Stimulated activated CD8-positive, alpha-beta memory T cell treated with anti-CD3 and anti-CD28 coated beads, Interleukin-15, amount 100 ng/mL, for 24 hours (primary cell): Measurements from ENCODE around the gene HOXA7.

Source experiments
- DNase-seq: peaks from one replicate; pipeline ENCODE4 v3.0.0-alpha.2; 2020; ENCODE audit warnings: low read depth

Gene HOXA7

GRCh38 chr7:27118580-27118979 is 37.9 kb downstream of the HOXA7 start:
- no peak for DNase-seq

GRCh38 chr7:27117887-27118491 is 38.5 kb downstream of the HOXA7 start:
- DNase-seq, result no peak

GRCh38 chr7:27116962-27117886 is 39.3 kb downstream of the HOXA7 start:
- no peak for DNase-seq

GRCh38 chr7:27116031-27116961 is 40.2 kb downstream of the HOXA7 start:
- no peak for DNase-seq

- no peak for DNase-seq
Observed at GRCh38 chr7:27115221-27116026, 41.1 kb downstream of the HOXA7 start.

GRCh38 chr7:27114881-27115220 is 41.6 kb downstream of the HOXA7 start:
- no peak for DNase-seq

DNA sequence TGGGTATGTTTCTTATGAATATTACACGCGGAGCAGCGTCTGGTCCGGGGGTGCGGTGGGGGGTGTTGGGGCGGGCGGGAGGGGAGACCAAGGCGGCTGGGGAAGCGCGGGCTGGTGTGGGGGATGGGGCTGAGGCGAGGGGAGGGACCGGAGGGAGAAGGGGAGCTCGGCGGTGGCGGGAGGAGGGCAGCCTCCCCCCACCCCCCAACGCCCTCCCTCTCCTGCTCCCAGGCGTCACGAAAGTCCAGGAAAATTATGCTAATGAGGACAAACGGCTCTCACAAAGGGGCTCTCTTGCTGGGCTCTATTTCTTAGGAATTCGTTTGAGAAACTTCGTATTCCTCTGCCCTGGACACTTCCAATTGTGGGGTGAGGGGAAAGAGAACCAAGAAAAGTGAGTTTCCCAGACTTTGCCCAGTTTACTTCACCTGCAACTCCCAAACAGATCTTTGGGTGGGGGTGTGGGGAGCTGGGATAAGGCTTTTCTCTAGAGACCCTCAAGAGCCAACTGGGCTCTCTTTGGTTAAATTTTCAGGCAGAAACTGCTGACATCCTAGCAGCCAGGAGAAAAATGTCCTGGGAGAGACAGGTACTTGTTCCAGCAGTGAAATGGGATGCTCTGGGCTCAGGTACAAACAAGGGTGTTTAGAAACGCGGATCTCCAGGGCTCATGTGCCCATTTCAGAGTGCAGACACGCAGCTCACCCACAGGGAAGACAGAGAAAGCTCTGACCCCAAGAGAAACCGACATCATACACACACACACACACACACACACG is 42.3 kb downstream of the HOXA7 start:
- no peak for DNase-seq

GRCh38 chr7:27112955-27113949 is 43.2 kb downstream of the HOXA7 start:
- no peak for DNase-seq

DNA sequence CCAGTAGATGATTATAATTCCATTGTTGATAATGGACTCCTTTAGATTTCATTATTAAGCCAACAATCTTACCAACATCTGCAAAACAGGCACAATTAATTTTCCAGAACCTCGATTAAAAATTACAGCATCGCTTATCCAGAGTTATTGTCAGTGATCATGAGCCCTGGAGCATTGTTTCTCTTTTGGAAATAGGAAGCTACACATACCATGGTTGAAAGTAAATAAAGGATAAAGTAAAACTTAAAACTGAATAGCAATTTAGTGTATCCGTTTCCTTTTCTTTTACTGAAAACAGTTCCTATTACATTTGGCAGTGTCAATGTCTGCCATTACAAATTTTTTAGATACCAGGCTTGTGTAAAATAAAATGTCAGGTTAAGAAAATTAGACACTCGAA is 44.1 kb downstream of the HOXA7 start:
- no peak for DNase-seq

DNA sequence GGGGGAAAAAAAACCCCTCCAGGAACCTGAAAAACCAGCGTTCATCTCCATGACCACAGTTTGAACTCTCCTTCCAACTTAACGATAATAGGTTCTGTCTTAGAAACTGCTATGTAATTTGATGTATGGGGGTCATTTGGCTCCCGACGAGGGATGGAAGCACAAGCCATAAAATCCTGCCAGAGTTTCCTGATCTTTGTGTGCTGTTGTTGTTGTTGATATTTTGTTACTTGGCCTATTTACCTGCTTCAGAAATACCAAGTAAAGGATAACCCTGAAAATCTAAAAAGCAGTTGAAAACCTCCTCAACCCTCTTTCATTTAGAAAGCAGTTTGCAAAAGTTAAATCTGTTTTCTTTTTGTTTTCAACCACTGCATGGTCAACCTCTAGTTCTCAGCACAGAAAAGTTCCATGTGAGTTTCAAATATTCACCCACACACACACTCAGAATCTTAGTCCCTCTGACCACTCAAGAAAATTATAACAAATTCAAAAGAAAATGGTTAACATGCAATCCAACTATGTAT is 44.7 kb downstream of the HOXA7 start:
- no peak for DNase-seq

DNA sequence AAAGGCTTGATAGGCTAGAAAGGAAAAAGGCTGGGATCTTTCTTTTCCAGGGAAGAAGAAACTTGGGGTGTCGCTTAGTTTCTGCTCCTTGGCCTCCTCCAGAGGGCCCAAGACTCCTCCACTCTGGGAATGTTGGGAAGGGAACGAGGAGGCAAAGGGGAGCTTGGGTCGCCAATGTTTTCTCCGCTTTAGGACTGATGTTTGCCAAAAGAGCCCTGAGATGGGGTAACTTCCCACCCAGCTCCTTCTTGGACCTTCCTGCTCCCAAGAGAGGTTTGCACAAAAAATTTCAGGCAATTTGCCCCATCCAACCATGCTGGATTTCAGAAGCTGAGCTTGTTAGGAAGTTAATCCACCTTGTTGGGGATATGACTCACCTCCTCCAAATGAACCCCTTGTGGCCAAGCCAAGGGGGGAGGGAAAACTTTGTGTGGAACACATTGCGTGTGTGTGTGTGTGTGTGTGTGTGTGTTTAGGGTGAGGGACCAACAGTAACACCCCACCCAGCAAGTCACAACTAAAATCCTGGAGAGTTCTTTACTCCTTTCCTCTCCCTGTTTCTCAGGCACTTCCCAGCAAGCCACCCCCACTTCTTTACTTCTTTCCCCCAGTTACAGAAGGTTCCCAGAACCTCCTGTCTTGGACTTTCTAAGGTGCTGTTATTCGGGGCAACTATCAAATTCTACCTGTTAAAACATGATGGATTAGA is 45.3 kb downstream of the HOXA7 start:
- DNase-seq, result no peak

GRCh38 chr7:27110186-27111031 is 46.1 kb downstream of the HOXA7 start:
- DNase-seq, result no peak

GRCh38 chr7:27109466-27110185 is 46.8 kb downstream of the HOXA7 start:
- DNase-seq, result no peak

- DNase-seq, result no peak
Observed at GRCh38 chr7:27108390-27109127, 47.9 kb downstream of the HOXA7 start.

- no peak for DNase-seq
Observed at GRCh38 chr7:27107391-27108381, 48.8 kb downstream of the HOXA7 start.
